Measurements from ENCODE around the gene PHOSPHO1.

GRCh38 chr17:49240619-49241018 lies 10.0 kb upstream of the PHOSPHO1 start:
- TF ChIP-seq, protein P1, sequence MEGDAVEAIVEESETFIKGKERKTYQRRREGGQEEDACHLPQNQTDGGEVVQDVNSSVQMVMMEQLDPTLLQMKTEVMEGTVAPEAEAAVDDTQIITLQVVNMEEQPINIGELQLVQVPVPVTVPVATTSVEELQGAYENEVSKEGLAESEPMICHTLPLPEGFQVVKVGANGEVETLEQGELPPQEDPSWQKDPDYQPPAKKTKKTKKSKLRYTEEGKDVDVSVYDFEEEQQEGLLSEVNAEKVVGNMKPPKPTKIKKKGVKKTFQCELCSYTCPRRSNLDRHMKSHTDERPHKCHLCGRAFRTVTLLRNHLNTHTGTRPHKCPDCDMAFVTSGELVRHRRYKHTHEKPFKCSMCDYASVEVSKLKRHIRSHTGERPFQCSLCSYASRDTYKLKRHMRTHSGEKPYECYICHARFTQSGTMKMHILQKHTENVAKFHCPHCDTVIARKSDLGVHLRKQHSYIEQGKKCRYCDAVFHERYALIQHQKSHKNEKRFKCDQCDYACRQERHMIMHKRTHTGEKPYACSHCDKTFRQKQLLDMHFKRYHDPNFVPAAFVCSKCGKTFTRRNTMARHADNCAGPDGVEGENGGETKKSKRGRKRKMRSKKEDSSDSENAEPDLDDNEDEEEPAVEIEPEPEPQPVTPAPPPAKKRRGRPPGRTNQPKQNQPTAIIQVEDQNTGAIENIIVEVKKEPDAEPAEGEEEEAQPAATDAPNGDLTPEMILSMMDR (IDR thresholded peaks at IDR 0.05): no peak
- TF ChIP-seq TCF7L2 (IDR thresholded peaks at IDR 0.05; ENCODE audit: low read depth, low read length) (no peak), POLR2AphosphoS5 (IDR thresholded peaks at IDR 0.05; ENCODE audit: low read depth, low read length) (no peak)
- TF ChIP-seq, protein P2, sequence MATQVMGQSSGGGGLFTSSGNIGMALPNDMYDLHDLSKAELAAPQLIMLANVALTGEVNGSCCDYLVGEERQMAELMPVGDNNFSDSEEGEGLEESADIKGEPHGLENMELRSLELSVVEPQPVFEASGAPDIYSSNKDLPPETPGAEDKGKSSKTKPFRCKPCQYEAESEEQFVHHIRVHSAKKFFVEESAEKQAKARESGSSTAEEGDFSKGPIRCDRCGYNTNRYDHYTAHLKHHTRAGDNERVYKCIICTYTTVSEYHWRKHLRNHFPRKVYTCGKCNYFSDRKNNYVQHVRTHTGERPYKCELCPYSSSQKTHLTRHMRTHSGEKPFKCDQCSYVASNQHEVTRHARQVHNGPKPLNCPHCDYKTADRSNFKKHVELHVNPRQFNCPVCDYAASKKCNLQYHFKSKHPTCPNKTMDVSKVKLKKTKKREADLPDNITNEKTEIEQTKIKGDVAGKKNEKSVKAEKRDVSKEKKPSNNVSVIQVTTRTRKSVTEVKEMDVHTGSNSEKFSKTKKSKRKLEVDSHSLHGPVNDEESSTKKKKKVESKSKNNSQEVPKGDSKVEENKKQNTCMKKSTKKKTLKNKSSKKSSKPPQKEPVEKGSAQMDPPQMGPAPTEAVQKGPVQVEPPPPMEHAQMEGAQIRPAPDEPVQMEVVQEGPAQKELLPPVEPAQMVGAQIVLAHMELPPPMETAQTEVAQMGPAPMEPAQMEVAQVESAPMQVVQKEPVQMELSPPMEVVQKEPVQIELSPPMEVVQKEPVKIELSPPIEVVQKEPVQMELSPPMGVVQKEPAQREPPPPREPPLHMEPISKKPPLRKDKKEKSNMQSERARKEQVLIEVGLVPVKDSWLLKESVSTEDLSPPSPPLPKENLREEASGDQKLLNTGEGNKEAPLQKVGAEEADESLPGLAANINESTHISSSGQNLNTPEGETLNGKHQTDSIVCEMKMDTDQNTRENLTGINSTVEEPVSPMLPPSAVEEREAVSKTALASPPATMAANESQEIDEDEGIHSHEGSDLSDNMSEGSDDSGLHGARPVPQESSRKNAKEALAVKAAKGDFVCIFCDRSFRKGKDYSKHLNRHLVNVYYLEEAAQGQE (IDR thresholded peaks at IDR 0.05; ENCODE audit: insufficient read depth in 1 of 2, low read depth in 2 of 2, low read length in 1 of 2): no peak

Measured in Panc1 (cell line).